ENCODE data around the gene CRTC2.
"Not testable (repeated sequence)": the region's sequence is repeated elsewhere in the genome, so short reads cannot be mapped to it uniquely, and the experiment has no call there.

CRTC2 gene

GRCh38 chr1:153990468-153991150 lies 32.2 kb upstream of the CRTC2 start, which contains the start of gene RPS27:
RPS27 (plus strand) TSS chr1:153990762; CDS start chr1:153990797, 35 bp downstream.
- no peak for TF ChIP-seq CTCF (IDR thresholded peaks at IDR 0.05; ENCODE audit: extremely low read depth, missing control alignments)
- DNase-seq (ENCODE audit: low spot score) = peak; percentile 92

- DNase-seq (ENCODE audit: low spot score) = no peak
Measured at GRCh38 chr1:153987621-153988020, 29.2 kb upstream of the CRTC2 start.

DNA sequence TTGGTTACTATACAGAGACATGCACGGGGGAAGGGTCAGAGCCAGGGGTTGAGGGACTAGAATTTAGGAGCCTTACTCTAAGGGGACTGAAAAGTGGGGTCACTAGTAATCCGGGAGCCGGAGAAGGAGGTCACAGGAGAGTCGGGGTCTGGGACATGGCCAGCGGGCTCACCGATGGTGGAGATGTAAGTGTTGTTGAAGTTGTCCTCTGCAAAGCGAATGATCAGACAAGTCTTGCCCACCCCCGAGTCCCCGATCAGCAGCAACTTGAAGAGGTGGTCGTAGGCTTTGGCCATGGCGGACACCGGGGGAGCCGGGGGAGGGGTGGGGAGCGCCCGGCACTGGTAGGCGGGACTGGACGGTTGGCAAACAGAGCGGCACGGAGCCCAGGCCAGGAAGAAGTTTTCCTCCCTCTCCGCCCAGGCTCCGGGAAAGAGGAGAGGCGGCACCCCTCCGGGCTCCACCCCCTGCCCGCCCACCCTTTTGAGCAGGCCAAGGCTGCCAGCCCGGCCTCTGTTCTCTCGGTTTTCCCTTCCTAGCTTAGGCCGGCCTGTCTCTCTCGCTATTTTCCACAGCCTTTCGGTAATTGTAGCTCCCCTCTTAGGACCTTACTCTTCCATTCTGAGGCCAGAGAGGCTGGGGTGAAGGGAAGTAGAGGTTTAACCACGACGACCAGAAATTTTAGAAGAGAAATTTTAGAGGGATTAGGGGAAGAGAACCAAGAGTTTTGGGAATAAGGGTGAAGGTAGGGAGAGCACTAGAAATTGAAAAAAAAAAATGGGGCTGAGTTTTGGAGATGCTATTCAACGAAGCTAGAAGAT lies 27.7 kb upstream of the CRTC2 start, which contains the start of gene RAB13:
TSS of gene RAB13 (minus strand) at position 399 of the 821 bp plus-strand sequence. CDS start at position 296, 103 bp downstream.
- DNase-seq (ENCODE audit: low spot score) = peak; percentile 47
- TF ChIP-seq CTCF (IDR thresholded peaks at IDR 0.05; ENCODE audit: extremely low read depth, missing control alignments) = no peak

More at GRCh38 chr1:153987621-153988020, 29.2 kb upstream of the CRTC2 start:
- TF ChIP-seq CTCF (IDR thresholded peaks at IDR 0.05; ENCODE audit: extremely low read depth, missing control alignments) = no peak

DNA sequence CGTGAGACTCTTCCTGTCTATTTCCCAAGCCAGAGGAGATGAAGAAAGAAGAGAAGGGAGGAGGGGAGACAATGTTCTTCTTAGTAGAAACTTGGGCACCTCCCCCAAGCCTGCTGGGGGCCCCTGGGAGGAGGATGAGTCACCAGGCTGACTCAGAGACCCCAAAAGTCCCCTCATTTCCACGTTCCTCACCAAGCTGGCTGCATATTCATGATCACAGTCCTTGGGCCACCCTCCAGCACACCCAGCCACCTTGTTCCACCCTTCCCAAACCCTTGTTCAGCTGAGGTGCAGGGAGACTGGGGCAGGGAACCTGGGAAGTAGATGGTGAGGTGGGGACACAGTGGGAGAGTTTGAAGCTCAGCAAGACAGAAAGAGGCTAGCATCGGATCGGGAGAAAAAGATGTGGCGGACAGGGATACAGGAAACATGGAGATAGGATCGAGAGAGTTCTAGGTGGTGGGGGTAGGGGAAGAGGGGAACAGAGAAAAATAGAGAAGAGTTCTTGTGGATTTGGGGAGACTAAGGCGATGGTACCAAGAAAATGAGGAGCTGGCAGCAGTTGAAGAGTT lies 27.0 kb upstream of the CRTC2 start:
- no peak for TF ChIP-seq CTCF (IDR thresholded peaks at IDR 0.05; ENCODE audit: extremely low read depth, missing control alignments)
- DNase-seq (ENCODE audit: low spot score) = no peak

- TF ChIP-seq CTCF (IDR thresholded peaks at IDR 0.05; ENCODE audit: extremely low read depth, missing control alignments) = no peak
Measured at GRCh38 chr1:153984123-153984894, 25.9 kb upstream of the CRTC2 start.

DNA sequence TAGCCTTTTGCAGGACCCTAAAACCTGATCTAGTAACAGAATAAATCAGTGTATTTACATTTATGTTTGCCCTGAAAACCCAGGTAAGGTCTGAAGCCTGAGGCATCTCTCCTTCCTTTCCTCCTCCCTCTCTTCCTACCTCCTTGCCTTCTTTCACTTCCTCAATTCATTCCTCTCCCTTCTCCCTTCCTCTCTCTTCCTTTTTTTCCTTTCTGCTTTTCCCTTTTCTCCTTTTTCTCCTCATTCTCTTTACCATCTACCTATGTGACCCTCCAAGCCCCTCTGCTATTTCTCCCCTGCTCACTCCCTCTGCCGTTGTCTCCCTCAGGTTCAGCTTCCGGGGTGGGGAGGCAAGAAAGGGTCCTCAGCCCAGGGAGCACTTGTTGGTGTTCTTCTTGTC lies 23.3 kb upstream of the CRTC2 start:
- DNase-seq (ENCODE audit: low spot score) = not testable (repeated sequence)

More at GRCh38 chr1:153984123-153984894, 25.9 kb upstream of the CRTC2 start:
- DNase-seq (ENCODE audit: low spot score) = no peak

DNA sequence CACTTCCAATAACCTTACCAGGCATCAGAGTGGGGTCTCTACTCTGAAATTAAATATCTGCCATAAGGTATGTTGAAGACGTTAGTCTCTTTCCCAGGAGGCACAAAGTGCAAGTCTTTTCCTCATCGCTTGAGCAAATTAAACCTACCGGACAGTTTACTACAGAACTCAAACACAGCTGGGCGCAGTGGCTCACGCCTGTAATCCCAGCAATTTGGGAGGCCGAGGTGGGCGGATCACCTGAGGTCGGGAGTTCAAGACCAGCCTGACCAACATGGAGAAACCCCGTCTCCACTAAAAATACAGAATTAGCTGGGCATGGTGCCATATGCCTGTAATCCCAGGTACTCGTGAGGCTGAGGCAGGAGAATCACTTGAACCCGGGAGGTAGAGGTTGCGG lies 20.7 kb upstream of the CRTC2 start:
- DNase-seq (ENCODE audit: low spot score) = not testable (repeated sequence)
